ENCODE results near the gene ATP11A. TPM values are rescaled to one million over a fixed set of nuclear protein-coding genes. Genes with fewer than 3 reads are reported as not detected.

ATP11A gene
- total RNA-seq, 1 experiment from 2014 or later = 9.4 TPM

DNA sequence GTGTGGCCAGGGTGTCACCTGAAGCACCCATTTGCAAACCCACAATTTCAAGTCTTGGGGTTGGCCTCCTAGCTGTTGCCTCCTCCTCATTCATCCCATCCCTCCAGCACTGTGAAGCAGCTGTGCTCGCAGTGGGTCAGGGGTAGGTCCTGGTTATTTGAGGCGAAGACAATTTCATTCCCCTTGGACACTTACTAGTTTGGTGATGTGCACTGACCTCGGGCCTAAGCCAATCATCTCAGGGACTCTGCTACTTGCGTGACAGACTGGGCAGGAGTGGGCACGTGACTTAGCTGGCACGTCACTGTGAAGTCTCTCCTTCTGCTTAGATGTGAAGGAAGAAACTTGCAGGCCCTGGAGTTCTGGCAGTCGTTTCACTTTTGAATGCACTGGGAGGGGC, 3.5 kb upstream of the ATP11A start:
- POLR2A ChIA-PET (ENCODE audit: low non-redundant PET) = no interaction called here
- intact Hi-C loops (cut with micrococcal nuclease; ENCODE audit: unreplicated experiment) = no loop called here
- H3K36me3 ChIP-seq (ENCODE audit: insufficient read depth, low read length, poor library complexity, severe bottlenecking) = no peaks in the 10 kb centered on the region
- CTCF ChIA-PET = no interaction called here
- H3K9me3 ChIP-seq (ENCODE audit: low read depth, low read length, poor library complexity, severe bottlenecking) = no peaks in the 10 kb centered on the region
- no peak for DNase-seq (ENCODE audit: low spot score)
- H3K27ac ChIP-seq (ENCODE audit: low read depth, low read length, poor library complexity, severe bottlenecking) = no peak overlapping the region
- no peaks in the 10 kb centered on the region for H3K4me1 ChIP-seq (ENCODE audit: insufficient read depth, low read length, poor library complexity, severe bottlenecking)
- BruUV-seq (replicated peaks) = no TSS peak
- H3K27me3 ChIP-seq (replicated peaks; ENCODE audit: insufficient read depth, low read depth, low read length, poor library complexity) = peaks cover 9% of the 10 kb centered on the region
- no peak overlapping the region for H3K4me3 ChIP-seq (ENCODE audit: low read depth, low read length, poor library complexity, severe bottlenecking)
- TF ChIP-seq, protein P1, sequence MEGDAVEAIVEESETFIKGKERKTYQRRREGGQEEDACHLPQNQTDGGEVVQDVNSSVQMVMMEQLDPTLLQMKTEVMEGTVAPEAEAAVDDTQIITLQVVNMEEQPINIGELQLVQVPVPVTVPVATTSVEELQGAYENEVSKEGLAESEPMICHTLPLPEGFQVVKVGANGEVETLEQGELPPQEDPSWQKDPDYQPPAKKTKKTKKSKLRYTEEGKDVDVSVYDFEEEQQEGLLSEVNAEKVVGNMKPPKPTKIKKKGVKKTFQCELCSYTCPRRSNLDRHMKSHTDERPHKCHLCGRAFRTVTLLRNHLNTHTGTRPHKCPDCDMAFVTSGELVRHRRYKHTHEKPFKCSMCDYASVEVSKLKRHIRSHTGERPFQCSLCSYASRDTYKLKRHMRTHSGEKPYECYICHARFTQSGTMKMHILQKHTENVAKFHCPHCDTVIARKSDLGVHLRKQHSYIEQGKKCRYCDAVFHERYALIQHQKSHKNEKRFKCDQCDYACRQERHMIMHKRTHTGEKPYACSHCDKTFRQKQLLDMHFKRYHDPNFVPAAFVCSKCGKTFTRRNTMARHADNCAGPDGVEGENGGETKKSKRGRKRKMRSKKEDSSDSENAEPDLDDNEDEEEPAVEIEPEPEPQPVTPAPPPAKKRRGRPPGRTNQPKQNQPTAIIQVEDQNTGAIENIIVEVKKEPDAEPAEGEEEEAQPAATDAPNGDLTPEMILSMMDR (conservative IDR thresholded peaks at IDR 0.05; ENCODE audit: low read depth, low read length) = no peak
- TF ChIP-seq EZH2 (IDR thresholded peaks at IDR 0.05; ENCODE audit: borderline replicate concordance, low read depth, low read length, poor library complexity, severe bottlenecking) = no peak

DNA sequence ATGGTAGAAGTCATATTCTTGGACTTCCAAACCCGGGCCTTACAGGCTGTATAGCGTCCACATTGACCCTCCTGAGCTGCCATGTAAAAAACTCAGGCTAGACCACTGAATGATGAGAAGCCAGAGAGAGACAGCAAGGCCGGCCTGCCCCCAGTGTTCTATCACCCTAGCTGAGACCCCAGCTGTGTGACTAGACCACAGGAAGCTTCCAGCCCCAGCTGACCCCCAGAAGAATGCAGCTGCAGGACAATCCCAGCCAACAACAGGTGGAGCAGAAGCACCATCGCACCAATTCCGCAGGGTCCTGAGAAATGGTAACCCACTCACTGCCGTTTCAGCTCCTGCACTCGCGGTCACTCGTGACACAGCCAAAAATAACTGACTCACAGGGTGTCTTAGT, 2.9 kb upstream of the ATP11A start:
- DNase-seq (ENCODE audit: low spot score) = no peak
- CTCF ChIA-PET = no interaction called here
- Histone ChIP-seq H3K4me3 (ENCODE audit: low read depth, low read length, poor library complexity, severe bottlenecking) (no peak overlapping the region), H3K27ac (ENCODE audit: low read depth, low read length, poor library complexity, severe bottlenecking) (no peak overlapping the region), H3K4me1 (ENCODE audit: insufficient read depth, low read length, poor library complexity, severe bottlenecking) (no peaks in the 10 kb centered on the region), H3K36me3 (ENCODE audit: insufficient read depth, low read length, poor library complexity, severe bottlenecking) (no peaks in the 10 kb centered on the region), H3K9me3 (ENCODE audit: low read depth, low read length, poor library complexity, severe bottlenecking) (no peaks in the 10 kb centered on the region), H3K27me3 (replicated peaks; ENCODE audit: insufficient read depth, low read depth, low read length, poor library complexity) (peaks cover 14% of the 10 kb centered on the region)
- no peak for TF ChIP-seq EZH2 (IDR thresholded peaks at IDR 0.05; ENCODE audit: borderline replicate concordance, low read depth, low read length, poor library complexity, severe bottlenecking)
- TF ChIP-seq, protein P1 (conservative IDR thresholded peaks at IDR 0.05; ENCODE audit: low read depth, low read length) = no peak
- POLR2A ChIA-PET (ENCODE audit: low non-redundant PET) = no interaction called here
- intact Hi-C loops (cut with micrococcal nuclease; ENCODE audit: unreplicated experiment) = no loop called here
- BruUV-seq (replicated peaks) = no TSS peak

DNA sequence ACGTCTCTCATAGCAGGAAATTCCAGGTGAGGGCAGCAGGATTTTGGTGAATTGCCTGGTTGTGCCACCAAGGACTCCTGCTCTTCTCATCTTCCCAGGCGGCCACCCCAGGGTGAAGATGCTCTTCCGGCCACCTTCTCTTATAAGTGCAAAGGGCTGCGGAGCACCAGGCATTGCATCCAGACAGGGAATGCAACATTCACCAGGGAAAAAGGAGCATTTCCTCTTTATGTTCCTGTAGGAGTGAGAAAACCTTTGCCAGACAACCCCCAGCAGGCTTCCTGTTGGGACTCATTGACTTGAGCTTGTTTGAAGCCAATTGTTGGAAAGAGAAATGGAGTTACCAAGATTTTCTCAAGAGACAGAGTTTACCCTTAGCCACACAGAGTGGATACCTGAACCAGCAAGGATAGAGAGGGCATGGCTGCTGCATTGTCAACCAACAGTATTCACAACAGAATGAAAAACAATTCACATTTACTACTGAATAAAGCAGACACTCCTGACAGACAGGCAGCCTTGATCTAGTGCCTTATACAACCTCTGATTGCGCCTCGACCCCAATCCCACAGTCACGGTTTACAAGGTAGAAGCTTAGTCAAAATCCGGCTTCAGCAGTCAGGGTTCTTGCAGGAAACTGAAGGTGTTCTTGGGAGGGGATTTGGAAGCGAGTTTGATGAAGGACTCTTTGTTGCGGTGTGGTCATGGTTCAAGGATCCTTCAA, 1.8 kb upstream of the ATP11A start:
- Histone ChIP-seq H3K27me3 (replicated peaks; ENCODE audit: insufficient read depth, low read depth, low read length, poor library complexity) (peaks cover 14% of the 10 kb centered on the region), H3K4me3 (ENCODE audit: low read depth, low read length, poor library complexity, severe bottlenecking) (no peak overlapping the region), H3K36me3 (ENCODE audit: insufficient read depth, low read length, poor library complexity, severe bottlenecking) (no peaks in the 10 kb centered on the region), H3K9me3 (ENCODE audit: low read depth, low read length, poor library complexity, severe bottlenecking) (no peaks in the 10 kb centered on the region), H3K4me1 (ENCODE audit: insufficient read depth, low read length, poor library complexity, severe bottlenecking) (no peaks in the 10 kb centered on the region), H3K27ac (ENCODE audit: low read depth, low read length, poor library complexity, severe bottlenecking) (no peak overlapping the region)
- no peak for TF ChIP-seq EZH2 (IDR thresholded peaks at IDR 0.05; ENCODE audit: borderline replicate concordance, low read depth, low read length, poor library complexity, severe bottlenecking)
- TF ChIP-seq, protein P1 (conservative IDR thresholded peaks at IDR 0.05; ENCODE audit: low read depth, low read length) = no peak
- POLR2A ChIA-PET (ENCODE audit: low non-redundant PET) = no interaction called here
- CTCF ChIA-PET = no interaction called here
- no TSS peak for BruUV-seq (replicated peaks)
- intact Hi-C loops (cut with micrococcal nuclease; ENCODE audit: unreplicated experiment) = no loop called here
- DNase-seq (ENCODE audit: low spot score) = no peak
